GM19455 (cell line): ENCODE data around the gene KSR2.

Source experiments
- ATAC-seq: cut with Tn5 transposase; IDR thresholded peaks from one replicate; pipeline ENCODE4 v1.9.1; 2021; ENCODE audit not compliant: unreplicated experiment

KSR2 gene

GRCh38 chr12:117472983-117473382 is 495.8 kb downstream of the KSR2 start:
- ATAC-seq: no peak

- ATAC-seq: no peak
Measured at GRCh38 chr12:117470804-117471203, 498.0 kb downstream of the KSR2 start.

GRCh38 chr12:117469883-117470483 is 498.8 kb downstream of the KSR2 start:
- ATAC-seq: no peak

- no peak for ATAC-seq
Measured at GRCh38 chr12:117468016-117468415, 500.8 kb downstream of the KSR2 start.

- ATAC-seq: no peak
Measured at GRCh38 chr12:117467588-117467987, 501.2 kb downstream of the KSR2 start.

- no peak for ATAC-seq
Measured at GRCh38 chr12:117466677-117467362, 502.0 kb downstream of the KSR2 start.

- no peak for ATAC-seq
Measured at GRCh38 chr12:117461732-117462131, 507.1 kb downstream of the KSR2 start.

GRCh38 chr12:117459229-117459628 is 509.6 kb downstream of the KSR2 start:
- no peak for ATAC-seq

- no peak for ATAC-seq
Measured at GRCh38 chr12:117457189-117457588, 511.6 kb downstream of the KSR2 start.

- no peak for ATAC-seq
Measured at GRCh38 chr12:117456076-117456475, 512.7 kb downstream of the KSR2 start.

GRCh38 chr12:117453961-117454360 is 514.8 kb downstream of the KSR2 start:
- no peak for ATAC-seq

GRCh38 chr12:117452112-117452511 is 516.7 kb downstream of the KSR2 start:
- no peak for ATAC-seq

GRCh38 chr12:117450209-117450608 is 518.6 kb downstream of the KSR2 start:
- ATAC-seq: no peak

- no peak for ATAC-seq
Measured at GRCh38 chr12:117447665-117448366, 521.0 kb downstream of the KSR2 start.

GRCh38 chr12:117444781-117445180 is 524.0 kb downstream of the KSR2 start:
- ATAC-seq: no peak

GRCh38 chr12:117441751-117442150 is 527.0 kb downstream of the KSR2 start:
- ATAC-seq: no peak

- ATAC-seq: no peak
Measured at GRCh38 chr12:117440384-117440783, 528.4 kb downstream of the KSR2 start.

- no peak for ATAC-seq
Measured at GRCh38 chr12:117439531-117440001, 529.2 kb downstream of the KSR2 start.

- no peak for ATAC-seq
Measured at GRCh38 chr12:117438809-117439208, 530.0 kb downstream of the KSR2 start.

GRCh38 chr12:117437516-117438255 is 531.1 kb downstream of the KSR2 start:
- ATAC-seq: no peak

- no peak for ATAC-seq
Measured at GRCh38 chr12:117433878-117434277, 534.9 kb downstream of the KSR2 start.
